Heart left ventricle (tissue), 16 donors: ENCODE results near the gene MSL1. TPM values are rescaled to one million over a fixed set of nuclear protein-coding genes. Genes with fewer than 3 reads are reported as not detected.

ENCODE experiments used
- ATAC-seq, 4 donors: fragments of 200-7000 bp; cut with Tn5 transposase; one replicate each; pipeline ENCODE4 v1.9.1; 2020 to 2022; ENCODE audit warnings: moderate library complexity in 4 of 4, mild to moderate bottlenecking in 3 of 4, moderate number of reproducible peaks in 1 of 4
- DNase-seq, 5 donors: peaks; one replicate each; pipeline ENCODE4 v3.0.0-alpha.2; 2020
- H3K27ac ChIP-seq, 12 donors: fragments of 200-600 bp; sonication (generic) in 4 of 12; one replicate each; pipeline versions ENCODE4 v1.5.0 to v1.8.0; 2016 to 2022; ENCODE audit warnings: mild to moderate bottlenecking in 2 of 12
- H3K27me3 ChIP-seq, 9 donors: fragments of 200-600 bp; sonication (generic) in 2 of 9; one replicate each; pipeline versions ENCODE4 v1.5.1 to v1.8.0; 2016 to 2022; ENCODE audit warnings: mild to moderate bottlenecking in 3 of 9
- H3K36me3 ChIP-seq, 9 donors: fragments of 200-600 bp; sonication (generic) in 2 of 9; one replicate each; pipeline versions ENCODE4 v1.5.0 to v1.8.0; 2018 to 2022; ENCODE audit warnings: mild to moderate bottlenecking in 2 of 9
- H3K4me1 ChIP-seq, 12 donors: fragments of 200-600 bp; sonication (generic) in 4 of 12; one replicate each; pipeline versions ENCODE4 v1.5.0 to v1.8.0; 2016 to 2022; ENCODE audit warnings: mild to moderate bottlenecking in 3 of 12
- H3K4me3 ChIP-seq, 12 donors: fragments of 200-600 bp; sonication (generic) in 4 of 12; one replicate each; pipeline versions ENCODE4 v1.5.0 to v1.8.0; 2017 to 2022; ENCODE audit warnings: mild to moderate bottlenecking in 9 of 12, moderate library complexity in 4 of 12
- H3K9me3 ChIP-seq, 12 donors: fragments of 200-600 bp; sonication (generic) in 4 of 12; one replicate each; pipeline versions ENCODE4 v1.5.0 to v1.8.0; 2016 to 2022; ENCODE audit warnings: mild to moderate bottlenecking in 1 of 12
- CTCF ChIP-seq, 12 donors: fragments of 200-600 bp; sonication (generic) in 4 of 12; IDR thresholded peaks; one replicate each; pipeline versions ENCODE4 v1.5.0 to v1.8.0; 2018 to 2022; ENCODE audit warnings: antibody characterized with exemption in 12 of 12, mild to moderate bottlenecking in 5 of 12
- POLR2A ChIP-seq, 2 donors: fragments of 450-650 bp; IDR thresholded peaks; one replicate each; pipeline ENCODE4 v1.6.1; 2017; ENCODE audit warnings: antibody characterized with exemption in 2 of 2, mild to moderate bottlenecking in 2 of 2, moderate library complexity in 2 of 2
- WGBS, 4 donors: extraction: QIAGEN DNeasy Blood & Tissue Kit in 2 of 4; methylation state at CpG; one replicate each; pipeline versions ENCODE4 v1.1.5 to v1.1.7; 2013 to 2018; 5-methylcytosine and 5-hydroxymethylcytosine counted together
- intact Hi-C, 10 donors: fragments of 100-400 bp; cut with DNase I; formaldehyde crosslinking; loops; one replicate each; pipeline versions ENCODE4 v1.11.1 to v1.14.2; 2022
- polyA plus RNA-seq, 2 donors: library from polyadenylated mRNA; stranded (reverse); fragments of 200-250 nt; gene quantifications; one replicate each; pipeline ENCODE4 v1.2.3, GENCODE V29; 2013
- total RNA-seq, 9 donors: library from RNA; depleted of rRNA in 2 of 9; stranded (reverse); fragments of >200 nt in 2 of 9; fragmentation: NEBNext Ultra II Directional in 3 of 9; extraction: Animal tissue kit (Norgen Biotek cat#: 25700) in 3 of 9; gene quantifications; one replicate each; pipeline versions ENCODE4 v1.1.0 to v1.2.4, GENCODE V29; 2016 to 2023
- donor health status: ischemic (EF 13 %, LVEDD 7.1; RV severe dilation, severe dysfunction).
- donor health status: healthy with polysubstance abuse.
- donor health status: DM: no; HTN: yes; CAD: no.
- donor health status: DM: no; HTN: no; CAD: no.
- donor health status: ischemic (EF 25% LVEDD 6.9; RV normal size, moderate dysfunction).
- donor health status: ischemic (EF 25% LVEDD 5.7; RV mildly dilated, moderate dysfunction).
- donor health status: healthy.
- donor health status: DM: yes; HTN: yes; CAD: no.
- donor health status: ischemic (EF 35%, LVEDD 5.7; RV mildly dilated, moderate dysfunction).
- donor health status: nonischemic (EF 11% LVEDD 7.7; RV severe dilation, severe dysfunction).
- donor health status: DM: yes; HTN: yes; CAD: no.
- donor health status: PGD.
- donor health status: ischemic (EF 29% LVEDD 5.4; RV normal size, mild dysfunction).
- donor health status: nonischemic (EF 23%, LVEDD 6.1; RV moderate dilation, normal function).

The MSL1 gene
- total and polyA plus RNA-seq, 11 donors: 32.0 to 54.7 (median 45.1) TPM

GRCh38 chr17:40100419-40100668, 21.4 kb upstream of the MSL1 start, which contains the start of gene NR1D1:
Gene NR1D1, minus strand, starts transcription at chr17:40100589. Its CDS starts 495 bp downstream, at chr17:40100094.
- no peak for TF ChIP-seq CTCF (IDR thresholded peaks at IDR 0.05)
- TF ChIP-seq POLR2A (IDR thresholded peaks at IDR 0.05): peak; percentile 77 to 83
- no peaks in the 10 kb centered on the region for H3K27me3 ChIP-seq
- peak within 1 kb of the TSS; percentile 72 to 100 (median 84) for H3K4me3 ChIP-seq
- peak within 1 kb of the TSS; percentile 78 to 100 (median 98) for H3K27ac ChIP-seq
- intact Hi-C loops: loop anchor here in 1 of 10 donors (1.0 kb wide), 1 partner anchor 11 kb away; no protein-coding TSS in a partner anchor
- ATAC-seq: no peak
- DNase-seq: no peak
- 0 to 1% (median 0%) methylated on average over 16 of the region's 16 CpGs for WGBS, 4 donors
- H3K9me3 ChIP-seq: no peaks in the 10 kb centered on the region
- peaks cover 20 to 92% (median 76%) of the 10 kb centered on the region in 12 donors for H3K4me1 ChIP-seq
- H3K36me3 ChIP-seq: peaks cover 0 to 34% (median 26%) of the 10 kb centered on the region in 9 donors

GRCh38 chr17:40100669-40101366, 21.0 kb upstream of the MSL1 start:
- H3K36me3 ChIP-seq: peaks cover 0 to 30% (median 21%) of the 10 kb centered on the region in 9 donors
- intact Hi-C loops: loop anchor here in 1 of 10 donors (1.0 kb wide), 1 partner anchor 10 kb away; no protein-coding TSS in a partner anchor
- H3K4me1 ChIP-seq: peaks cover 20 to 92% (median 73%) of the 10 kb centered on the region in 12 donors
- peak; percentile 98 to 100 (median 99) for DNase-seq
- H3K27ac ChIP-seq: peak overlapping the region; percentile 78 to 100 (median 98)
- H3K9me3 ChIP-seq: no peaks in the 10 kb centered on the region
- WGBS, 4 donors: 0 to 1% (median 1%) methylated on average over 22 to 25 of the region's 25 CpGs
- H3K4me3 ChIP-seq: peak overlapping the region; percentile 72 to 100 (median 84)
- no peaks in the 10 kb centered on the region for H3K27me3 ChIP-seq
- peak; percentile 63 to 73 (median 68) for ATAC-seq
- TF ChIP-seq POLR2A (IDR thresholded peaks at IDR 0.05) (peak in 1 of 2 donors; percentile 59), CTCF (IDR thresholded peaks at IDR 0.05) (no peak)

GRCh38 chr17:40101367-40102210, 20.2 kb upstream of the MSL1 start:
- no peaks in the 10 kb centered on the region for H3K9me3 ChIP-seq
- H3K27me3 ChIP-seq: no peaks in the 10 kb centered on the region
- H3K4me1 ChIP-seq: peaks cover 20 to 92% (median 73%) of the 10 kb centered on the region in 12 donors
- H3K36me3 ChIP-seq: peaks cover 0 to 22% (median 13%) of the 10 kb centered on the region in 9 donors
- intact Hi-C loops: no loop called here
- TF ChIP-seq POLR2A (IDR thresholded peaks at IDR 0.05): no peak
- TF ChIP-seq CTCF (IDR thresholded peaks at IDR 0.05): no peak
- WGBS, 4 donors: 65 to 80% (median 72%) methylated on average over 16 of the region's 16 CpGs
- ATAC-seq (no peak), DNase-seq (no peak)
- peak overlapping the region in 10 of 12 donors; percentile 72 to 100 (median 84) for H3K4me3 ChIP-seq
- H3K27ac ChIP-seq: peak overlapping the region in 11 of 12 donors; percentile 88 to 100 (median 98)
